Muscle of leg (tissue), 11 donors: ENCODE measurements around the gene HOXC13. TPM values are rescaled to one million over a fixed set of nuclear protein-coding genes. Genes with fewer than 3 reads are reported as not detected.

ENCODE experiments used
- DNase-seq: peaks from one replicate; pipeline ENCODE4 v3.0.0; 2013
- H3K27ac ChIP-seq: one replicate; pipeline ENCODE4 v1.5.1; 2013; ENCODE audit warnings: mild to moderate bottlenecking, low read length, control low read depth
- H3K27me3 ChIP-seq: one replicate; pipeline ENCODE4 v1.6.1; 2013; ENCODE audit warnings: low read length; ENCODE audit not compliant: control insufficient read depth, insufficient read depth
- H3K36me3 ChIP-seq: one replicate; pipeline ENCODE4 v1.6.1; 2013; ENCODE audit warnings: low read length; ENCODE audit not compliant: control insufficient read depth, insufficient read depth
- H3K4me1 ChIP-seq: one replicate; pipeline ENCODE4 v1.6.1; 2013; ENCODE audit warnings: low read length; ENCODE audit not compliant: control insufficient read depth, insufficient read depth
- H3K4me3 ChIP-seq: one replicate; pipeline ENCODE4 v1.5.1; 2013; ENCODE audit warnings: low read length, control low read depth
- H3K9me3 ChIP-seq: replicated peaks from 2 replicates; pipeline ENCODE4 v1.6.1; 2013; ENCODE audit warnings: low read depth, low read length; ENCODE audit not compliant: control insufficient read depth
- WGBS: methylation state at CpG from one replicate; pipeline ENCODE4 v1.1.5; 2013; ENCODE audit warnings: missing lambda C conversion rate; ENCODE audit not compliant: insufficient coverage; 5-methylcytosine and 5-hydroxymethylcytosine counted together
- polyA plus RNA-seq, 8 donors: library from polyadenylated mRNA; unstranded; fragments of 120-200 nt; gene quantifications; one replicate each; pipeline versions ENCODE4 v1.2.1 to v1.2.3, GENCODE V29; 2013; ENCODE audit warnings: inconsistent platforms in 1 of 8, low replicate concordance in 1 of 8; ENCODE audit not compliant: insufficient read length in 8 of 8, insufficient read depth in 1 of 8
- total RNA-seq: library from RNA; stranded (reverse); fragments of 120-200 nt; gene quantifications from one replicate; pipeline ENCODE4 v1.2.4, GENCODE V29; 2013

HOXC13 gene
- total and polyA plus RNA-seq, 9 donors, result 0.04 to 0.45 (median 0.06) TPM; not detected in 5

GRCh38 chr12:53955036-53955775, 16.6 kb downstream of the HOXC13 start:
- peaks cover 97% of the 10 kb centered on the region for H3K27me3 ChIP-seq
- WGBS, result 2% methylated on average over 72 of the region's 86 CpGs
- H3K4me1 ChIP-seq, result peaks cover 23% of the 10 kb centered on the region
- no peak overlapping the region for H3K27ac ChIP-seq
- H3K36me3 ChIP-seq, result no peaks in the 10 kb centered on the region
- no peak for DNase-seq
- no peaks in the 10 kb centered on the region for H3K9me3 ChIP-seq
- peak overlapping the region; percentile 5 for H3K4me3 ChIP-seq

GRCh38 chr12:53955776-53956250, 17.2 kb downstream of the HOXC13 start:
- 51% methylated on average over 5 of the region's 10 CpGs for WGBS
- DNase-seq, result no peak
- Histone ChIP-seq H3K36me3 (no peaks in the 10 kb centered on the region), H3K4me1 (peaks cover 30% of the 10 kb centered on the region), H3K4me3 (no peak overlapping the region), H3K27ac (no peak overlapping the region), H3K27me3 (peaks cover 97% of the 10 kb centered on the region), H3K9me3 (no peaks in the 10 kb centered on the region)

- H3K9me3 ChIP-seq, result no peaks in the 10 kb centered on the region
- peaks cover 97% of the 10 kb centered on the region for H3K27me3 ChIP-seq
- 47% methylated on average over 22 of the region's 25 CpGs for WGBS
Observed at GRCh38 chr12:53956251-53956887, 17.7 kb downstream of the HOXC13 start.

GRCh38 chr12:53956914-53957536, 18.4 kb downstream of the HOXC13 start:
- H3K36me3 ChIP-seq, result peaks cover 2% of the 10 kb centered on the region
- no peaks in the 10 kb centered on the region for H3K9me3 ChIP-seq
- no peak overlapping the region for H3K4me3 ChIP-seq
- H3K27ac ChIP-seq, result no peak overlapping the region
- H3K4me1 ChIP-seq, result peaks cover 28% of the 10 kb centered on the region
- 69% methylated on average over 6 of the region's 11 CpGs for WGBS
- H3K27me3 ChIP-seq, result peaks cover 97% of the 10 kb centered on the region
- no peak for DNase-seq

More at GRCh38 chr12:53956251-53956887, 17.7 kb downstream of the HOXC13 start:
- H3K36me3 ChIP-seq, result no peaks in the 10 kb centered on the region
- no peak overlapping the region for H3K27ac ChIP-seq
- no peak for DNase-seq
- H3K4me3 ChIP-seq, result no peak overlapping the region
- peaks cover 28% of the 10 kb centered on the region for H3K4me1 ChIP-seq

- Histone ChIP-seq H3K27ac (no peak overlapping the region), H3K36me3 (peaks cover 2% of the 10 kb centered on the region), H3K27me3 (peaks cover 92% of the 10 kb centered on the region), H3K4me1 (peaks cover 32% of the 10 kb centered on the region), H3K9me3 (no peaks in the 10 kb centered on the region), H3K4me3 (no peak overlapping the region)
- WGBS, result 52% methylated on average over 3 of the region's 3 CpGs
- DNase-seq, result no peak
Observed at GRCh38 chr12:53958128-53958527, 19.5 kb downstream of the HOXC13 start.

GRCh38 chr12:53959314-53959713, 20.7 kb downstream of the HOXC13 start:
- H3K27me3 ChIP-seq, result peaks cover 89% of the 10 kb centered on the region

GRCh38 chr12:53960187-53961024, 21.8 kb downstream of the HOXC13 start:
- Histone ChIP-seq H3K9me3 (no peaks in the 10 kb centered on the region), H3K4me1 (peaks cover 31% of the 10 kb centered on the region), H3K27me3 (peaks cover 89% of the 10 kb centered on the region), H3K27ac (no peak overlapping the region), H3K4me3 (peak overlapping the region; percentile 15), H3K36me3 (peaks cover 2% of the 10 kb centered on the region)
- peak; percentile 32 for DNase-seq
- 31% methylated on average over 32 of the region's 39 CpGs for WGBS

More at GRCh38 chr12:53959314-53959713, 20.7 kb downstream of the HOXC13 start:
- 83% methylated on average over 3 of the region's 4 CpGs for WGBS
- H3K27ac ChIP-seq, result no peak overlapping the region
- H3K4me3 ChIP-seq, result no peak overlapping the region
- H3K36me3 ChIP-seq, result peaks cover 2% of the 10 kb centered on the region
- H3K4me1 ChIP-seq, result peaks cover 32% of the 10 kb centered on the region
- no peaks in the 10 kb centered on the region for H3K9me3 ChIP-seq
- DNase-seq, result no peak

- WGBS, result 12% methylated on average over 69 of the region's 72 CpGs
- peaks cover 2% of the 10 kb centered on the region for H3K36me3 ChIP-seq
- no peaks in the 10 kb centered on the region for H3K9me3 ChIP-seq
- peak overlapping the region; percentile 15 for H3K4me3 ChIP-seq
- H3K27ac ChIP-seq, result no peak overlapping the region
- H3K27me3 ChIP-seq, result peaks cover 88% of the 10 kb centered on the region
- H3K4me1 ChIP-seq, result peaks cover 31% of the 10 kb centered on the region
- peak; percentile 48 for DNase-seq
Observed at GRCh38 chr12:53961025-53961761, 22.6 kb downstream of the HOXC13 start.

GRCh38 chr12:53963005-53963404, 24.4 kb downstream of the HOXC13 start:
- no peak for DNase-seq

More at GRCh38 chr12:53963005-53963404, 24.4 kb downstream of the HOXC13 start:
- peak overlapping the region; percentile 31 for H3K4me3 ChIP-seq
- peaks cover 48% of the 10 kb centered on the region for H3K4me1 ChIP-seq
- H3K27ac ChIP-seq, result peak overlapping the region; percentile 90
- WGBS, result 56% methylated on average over 6 of the region's 7 CpGs
- no peaks in the 10 kb centered on the region for H3K9me3 ChIP-seq
- H3K36me3 ChIP-seq, result peaks cover 2% of the 10 kb centered on the region
- peaks cover 88% of the 10 kb centered on the region for H3K27me3 ChIP-seq
